OCI-M2 (cell line): ENCODE data around the gene CRYBG1.
"Not testable (repeated sequence)": the region's sequence is repeated elsewhere in the genome, so short reads cannot be mapped to it uniquely, and the experiment has no call there.

Experiments
- DNase-seq: peaks from one replicate; lab custom pipeline; 2025; ENCODE audit not compliant: unreplicated experiment; lab: John Stamatoyannopoulos, UW

CRYBG1 gene

GRCh38 chr6:106546691-106547414, 186.3 kb downstream of the CRYBG1 start:
- DNase-seq = no peak

DNA sequence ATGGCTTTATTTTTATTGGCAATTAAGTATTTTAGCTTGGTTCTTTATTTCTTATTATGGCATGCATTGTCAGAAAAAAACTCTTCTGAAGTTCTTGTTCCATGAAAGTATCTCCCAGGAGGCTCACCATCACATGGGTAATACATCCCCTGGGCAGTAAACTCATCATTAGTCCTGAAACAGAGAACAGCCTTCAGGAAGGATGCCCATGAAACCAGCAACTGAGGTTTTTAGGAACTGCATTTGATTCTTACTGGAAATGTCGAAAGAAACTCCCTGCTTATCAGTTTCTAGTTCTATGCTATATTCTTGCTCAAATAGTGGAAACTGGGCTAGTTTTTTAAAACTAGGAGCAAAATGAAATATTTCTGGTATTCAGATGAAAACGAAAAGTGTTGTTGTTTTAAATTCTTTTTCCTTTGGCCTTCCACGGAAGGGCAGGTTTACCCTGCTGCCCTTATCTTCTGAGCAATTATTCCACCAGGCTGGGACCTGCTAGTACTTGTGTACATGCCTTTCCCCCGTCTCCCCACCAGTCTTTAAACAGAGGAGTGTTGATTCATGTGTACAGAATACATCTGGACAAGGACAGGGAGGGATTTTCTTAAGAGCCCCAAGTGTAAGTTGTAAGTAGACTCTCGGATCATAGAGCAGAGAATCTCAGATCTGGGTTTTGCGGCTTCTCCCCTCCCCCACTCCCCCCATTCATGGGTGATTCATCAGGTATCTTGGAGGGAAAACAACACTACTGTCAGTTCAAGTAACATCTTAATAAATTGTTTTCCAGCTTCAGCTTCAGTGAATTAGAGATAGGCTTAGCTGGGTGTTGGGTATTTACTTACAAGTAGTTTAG, 187.3 kb downstream of the CRYBG1 start:
- no peak for DNase-seq

- not testable (repeated sequence) for DNase-seq
These were observed 188.5 kb downstream of the CRYBG1 start for GRCh38 chr6:106548926-106549455.

DNA sequence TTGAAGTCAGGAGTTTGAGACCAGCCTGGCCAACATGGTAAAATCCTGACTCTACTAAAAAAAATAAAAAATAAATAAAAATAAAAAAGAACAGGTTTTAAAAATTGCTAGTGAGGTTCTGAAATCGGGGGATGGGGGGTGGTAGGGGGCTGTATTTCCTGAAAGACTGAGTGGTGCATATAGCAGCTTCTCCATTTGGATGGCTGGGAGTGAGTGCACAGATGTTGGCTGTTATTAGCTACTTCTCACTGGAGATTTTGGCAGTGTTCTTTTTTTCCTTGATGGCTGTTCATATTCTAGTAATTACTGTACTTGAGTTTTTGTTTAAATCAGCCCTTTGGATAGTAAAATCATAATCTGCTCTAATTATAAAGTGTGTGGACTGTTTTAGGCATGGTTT, 189.0 kb downstream of the CRYBG1 start:
- DNase-seq = no peak

DNA sequence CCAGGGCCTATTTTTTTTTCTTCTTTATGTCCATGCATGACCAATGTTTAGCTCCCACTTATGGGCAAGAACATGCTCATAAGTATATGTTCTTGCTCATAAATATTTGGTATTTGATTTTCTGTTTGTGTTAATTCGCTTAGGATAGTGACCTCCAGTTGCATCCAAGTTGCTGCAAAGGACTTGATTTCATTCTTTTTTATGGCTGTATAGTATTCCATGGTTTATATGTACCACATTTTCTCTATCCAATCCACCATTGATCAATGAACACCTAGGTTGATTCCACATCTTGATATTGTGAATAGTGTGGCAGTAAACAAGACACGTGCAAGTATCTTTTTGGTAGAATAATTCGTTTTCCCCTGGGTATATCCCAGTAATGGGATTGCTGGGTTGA, 190.6 kb downstream of the CRYBG1 start:
- no peak for DNase-seq

DNA sequence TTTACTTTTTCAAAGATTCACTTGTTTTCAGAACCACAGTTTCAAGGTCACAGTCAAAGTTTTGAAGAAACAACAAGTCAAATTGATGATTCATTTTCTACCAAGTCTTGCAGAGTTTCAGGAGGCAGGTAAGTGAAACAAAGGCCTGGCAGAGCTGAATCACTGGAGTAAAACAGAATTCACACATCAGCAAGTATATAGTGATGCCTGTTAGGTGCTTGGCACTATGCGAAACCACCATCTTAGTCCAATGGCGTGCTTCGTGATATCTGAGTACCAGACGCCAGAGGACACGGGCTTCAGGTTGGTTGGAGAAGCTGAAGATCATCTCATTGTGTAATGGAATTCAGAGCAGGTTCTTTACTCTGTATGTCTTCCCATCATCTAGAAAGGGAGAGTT, 192.9 kb downstream of the CRYBG1 start:
- no peak for DNase-seq

GRCh38 chr6:106555767-106556166, 195.2 kb downstream of the CRYBG1 start:
- DNase-seq = no peak

DNA sequence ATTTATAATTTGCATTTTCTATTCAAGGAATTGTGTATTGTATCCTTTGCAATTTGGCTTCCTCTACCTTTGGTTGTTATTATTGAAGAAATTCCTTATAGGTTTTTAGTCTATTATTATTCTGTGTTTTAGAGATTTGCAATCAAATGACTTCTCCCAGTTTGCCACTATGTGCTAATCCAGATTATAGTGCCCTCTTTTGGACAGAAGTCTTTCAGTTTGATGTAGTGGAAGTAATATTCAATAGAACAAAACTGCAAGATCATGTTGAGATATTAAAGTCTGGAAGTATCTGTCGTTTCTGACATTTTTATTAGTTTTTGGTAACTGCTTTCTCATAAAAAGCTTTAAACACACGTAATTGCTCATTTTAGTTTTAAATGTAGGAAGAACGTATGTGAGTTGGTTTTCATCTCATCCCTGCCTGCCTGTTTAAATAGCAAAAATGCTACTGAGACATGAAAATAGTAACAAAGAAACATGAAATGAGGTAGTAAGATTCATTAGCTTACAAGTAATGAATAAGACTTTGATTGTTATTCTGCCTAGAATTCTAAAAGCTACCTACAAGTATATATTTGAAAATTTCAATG, 195.9 kb downstream of the CRYBG1 start:
- no peak for DNase-seq

DNA sequence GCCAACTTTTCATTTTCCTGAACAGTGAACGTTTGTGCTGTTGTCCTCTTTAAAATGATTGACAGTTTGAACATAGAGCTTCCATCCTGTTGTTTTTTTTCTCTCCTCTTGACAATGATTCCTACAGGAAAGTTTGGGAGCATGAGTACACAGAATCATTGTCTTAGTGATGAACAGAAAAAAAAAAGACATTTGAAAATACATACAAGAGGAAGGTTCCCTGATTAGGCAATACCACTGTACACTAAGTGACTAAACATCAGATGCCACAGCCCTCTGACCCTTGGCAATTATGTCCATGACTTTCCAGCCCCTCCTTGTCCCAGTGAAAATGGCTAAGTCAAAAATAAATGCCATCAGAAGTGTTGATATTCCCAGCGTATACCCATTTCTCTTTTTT, 197.3 kb downstream of the CRYBG1 start:
- no peak for DNase-seq

GRCh38 chr6:106558364-106558763, 197.8 kb downstream of the CRYBG1 start:
- no peak for DNase-seq

GRCh38 chr6:106559659-106560058, 199.1 kb downstream of the CRYBG1 start:
- DNase-seq = not testable (repeated sequence)

DNA sequence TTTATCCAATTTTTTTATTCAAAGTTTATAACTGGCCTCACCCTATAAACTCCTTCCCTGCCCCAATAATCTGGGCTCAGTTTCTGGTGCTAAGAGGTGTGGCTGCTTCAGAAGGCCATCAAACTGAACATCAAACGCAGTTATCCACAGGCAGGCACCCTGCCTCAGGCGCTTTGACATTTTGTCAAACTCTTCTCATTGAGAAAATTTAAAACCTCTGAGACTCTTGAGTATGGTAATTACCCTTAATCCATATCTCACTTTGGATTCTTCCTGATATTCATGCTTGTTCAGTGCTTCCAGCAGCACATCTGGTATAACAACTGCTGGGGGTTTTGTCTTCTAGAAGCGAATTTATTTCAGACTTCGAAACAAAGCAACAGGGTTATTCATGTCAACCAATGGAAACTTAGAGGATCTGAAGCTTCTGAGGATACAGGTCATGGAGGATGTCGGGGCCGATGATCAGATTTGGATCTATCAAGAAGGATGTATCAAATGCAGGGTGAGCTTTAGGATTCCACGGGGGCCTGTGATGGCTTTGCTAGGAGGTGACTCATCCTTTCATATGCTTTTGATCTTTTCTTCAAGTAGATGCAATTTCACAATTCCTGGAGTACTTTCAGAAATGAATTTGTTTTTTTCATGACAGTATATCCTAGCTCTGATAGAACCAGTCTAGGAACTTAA, 200.6 kb downstream of the CRYBG1 start:
- DNase-seq = no peak

DNA sequence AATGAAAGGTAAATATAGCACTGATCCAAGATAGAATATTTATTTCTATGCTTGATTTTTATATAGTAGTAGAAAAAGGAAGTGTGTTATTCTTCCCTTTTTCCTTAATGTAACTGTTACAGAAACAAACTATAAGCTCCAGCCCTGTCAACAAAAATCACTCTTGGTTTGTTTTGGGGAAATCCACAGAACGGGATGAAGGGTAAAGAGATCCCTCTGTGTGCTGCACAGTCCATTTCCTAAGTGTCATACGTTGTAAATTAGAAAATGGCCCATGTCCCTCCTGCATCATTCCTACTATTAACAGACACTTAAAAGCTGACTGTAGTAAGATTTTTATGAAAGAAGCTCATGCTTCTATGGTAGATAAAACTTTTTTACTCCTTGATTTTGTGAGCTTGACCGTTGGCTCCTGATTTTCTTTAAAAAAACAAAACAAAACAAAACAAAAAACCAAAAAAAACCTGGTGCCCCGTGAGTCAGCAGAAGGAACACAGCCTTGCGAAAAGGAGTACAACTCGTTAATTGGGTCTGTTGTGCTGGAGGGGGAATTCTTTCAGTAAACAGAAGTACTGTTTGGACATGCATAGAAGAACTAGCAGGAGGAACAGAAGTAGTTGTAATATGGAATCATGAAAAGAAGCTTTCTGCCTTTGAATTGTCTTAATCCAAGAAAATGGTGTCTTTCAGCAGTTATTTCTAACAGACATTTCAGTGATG, 201.3 kb downstream of the CRYBG1 start:
- no peak for DNase-seq

DNA sequence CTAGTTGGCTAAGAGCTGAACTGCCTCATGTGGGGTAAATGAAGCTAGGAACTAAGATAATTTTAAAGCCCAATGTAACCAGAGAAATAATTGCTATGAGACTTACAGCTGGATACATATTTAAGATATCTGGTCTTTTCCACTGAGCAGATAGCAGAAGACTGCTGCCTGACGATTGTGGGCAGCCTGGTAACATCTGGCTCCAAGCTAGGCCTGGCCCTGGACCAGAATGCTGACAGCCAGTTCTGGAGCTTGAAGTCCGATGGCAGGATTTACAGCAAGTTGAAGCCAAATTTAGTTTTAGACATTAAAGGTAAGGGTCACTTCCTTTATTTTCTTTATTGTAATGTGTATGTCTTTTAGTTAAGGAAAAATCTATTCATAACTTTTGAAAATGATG, 203.1 kb downstream of the CRYBG1 start:
- DNase-seq = no peak

GRCh38 chr6:106564476-106564875, 204.0 kb downstream of the CRYBG1 start:
- no peak for DNase-seq

DNA sequence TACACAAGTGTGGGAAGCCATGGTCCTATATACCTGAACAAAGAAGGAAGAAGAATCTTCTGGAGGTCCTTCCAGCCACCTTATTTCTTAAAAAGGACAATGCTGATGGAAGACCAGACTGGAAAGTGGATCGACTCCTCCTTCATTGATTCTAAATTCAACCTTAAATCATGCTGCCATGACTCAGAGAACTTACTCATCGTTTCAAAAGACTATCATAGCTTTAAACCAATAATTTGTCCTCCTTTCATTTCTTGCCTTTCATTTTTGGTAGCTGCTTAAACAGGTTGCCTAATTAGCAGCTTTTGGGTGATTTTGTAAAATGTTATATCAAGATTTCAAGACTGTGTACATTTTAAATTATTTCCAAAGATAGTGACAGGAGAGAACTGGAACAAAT, 208.0 kb downstream of the CRYBG1 start:
- DNase-seq = no peak

- no peak for DNase-seq
These were observed 208.9 kb downstream of the CRYBG1 start for GRCh38 chr6:106569428-106569827.

GRCh38 chr6:106572436-106572835, 211.9 kb downstream of the CRYBG1 start:
- no peak for DNase-seq

DNA sequence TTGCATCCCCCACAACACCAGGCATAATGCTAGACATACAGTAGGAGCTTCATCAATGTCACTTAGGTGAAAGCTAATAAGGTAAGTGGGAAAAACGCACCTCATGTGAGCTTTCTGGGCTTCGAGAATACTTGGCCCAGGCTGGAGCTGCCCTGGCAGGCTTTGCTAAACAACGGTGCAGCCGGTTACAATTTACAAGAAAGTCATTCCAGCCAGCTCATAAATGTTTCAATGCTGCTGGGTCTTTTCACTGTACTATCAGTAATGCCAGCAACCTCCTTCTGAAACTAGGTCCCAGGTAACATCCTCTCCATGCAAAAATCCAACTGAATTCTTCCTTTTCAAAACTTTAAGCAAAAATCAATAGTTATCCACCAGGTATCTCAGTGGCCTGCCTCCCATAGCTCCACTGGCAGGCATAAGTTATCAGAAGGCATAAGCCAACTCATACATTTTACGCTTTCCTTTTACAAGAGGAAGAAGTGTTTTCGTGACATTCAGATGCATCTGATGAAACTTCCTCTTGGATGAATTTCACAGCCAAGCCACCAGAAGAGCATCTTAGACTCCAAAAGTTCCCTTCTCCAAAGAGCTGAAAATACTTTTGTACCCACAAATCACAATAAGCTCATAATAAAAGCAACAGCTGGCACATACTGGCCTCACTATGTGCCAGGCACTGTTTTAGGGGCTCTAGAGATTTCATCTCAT, 212.5 kb downstream of the CRYBG1 start:
- DNase-seq = no peak
